ENCODE measurements around the gene INIP.

The INIP gene, protein sequence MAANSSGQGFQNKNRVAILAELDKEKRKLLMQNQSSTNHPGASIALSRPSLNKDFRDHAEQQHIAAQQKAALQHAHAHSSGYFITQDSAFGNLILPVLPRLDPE

DNA sequence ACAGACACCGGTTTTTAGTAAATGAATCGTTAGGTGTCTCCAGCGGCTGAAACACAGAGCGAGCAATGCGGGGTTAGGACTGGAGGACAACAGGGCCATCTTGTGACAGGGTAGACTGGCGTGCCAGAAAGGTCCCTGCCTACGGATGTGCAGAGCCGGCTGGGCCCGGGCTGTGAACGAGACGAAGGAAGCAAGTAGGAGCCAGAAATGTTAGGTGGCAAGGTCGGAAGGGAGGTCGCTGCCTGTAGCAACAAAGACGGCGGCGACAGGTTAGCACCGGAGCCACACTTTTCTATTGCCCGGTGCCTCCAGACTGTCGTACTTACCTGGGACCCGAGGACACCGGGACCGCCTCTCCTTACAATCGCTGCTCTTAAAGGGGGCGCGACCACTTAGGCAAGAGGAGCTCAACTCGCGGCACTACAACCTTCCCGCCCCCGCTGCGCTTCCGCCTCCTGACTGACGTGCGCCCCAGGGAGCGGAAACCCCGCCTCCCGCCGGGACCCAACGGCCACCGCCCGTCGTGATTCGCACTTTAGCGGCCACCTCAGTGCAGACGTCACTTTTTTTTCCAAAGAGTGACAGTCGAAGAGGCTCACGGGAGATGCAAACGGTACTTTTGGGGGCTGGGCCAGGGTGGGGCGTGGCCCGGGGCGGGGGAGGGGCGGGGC lies at the start of gene INIP:
TSS of gene INIP (minus strand) at position 457 of the 671 bp plus-strand sequence. CDS start 1,632 bp downstream, outside the sequence.
- DNase-seq (ENCODE audit: low read depth): peak; percentile 97

DNA sequence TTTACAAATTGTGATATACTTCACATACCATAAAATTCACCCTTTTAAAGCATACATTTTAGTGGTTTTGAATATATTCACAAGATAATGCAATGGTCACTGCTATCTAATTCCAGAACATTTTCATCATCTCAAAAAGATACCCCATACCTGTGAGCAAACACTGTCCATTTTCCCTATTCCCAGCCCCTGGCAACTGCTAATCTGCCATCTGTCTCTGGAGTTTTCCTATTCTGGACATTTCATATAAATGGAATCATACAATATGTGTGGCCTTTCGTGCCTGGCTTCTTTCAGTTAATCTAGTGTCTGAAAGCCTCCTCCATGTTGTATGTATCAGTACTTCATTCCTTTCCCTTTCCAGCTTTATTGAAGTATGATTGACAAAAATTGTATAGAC lies 47.4 kb upstream of the INIP start:
- DNase-seq (ENCODE audit: low read depth): no peak

DNA sequence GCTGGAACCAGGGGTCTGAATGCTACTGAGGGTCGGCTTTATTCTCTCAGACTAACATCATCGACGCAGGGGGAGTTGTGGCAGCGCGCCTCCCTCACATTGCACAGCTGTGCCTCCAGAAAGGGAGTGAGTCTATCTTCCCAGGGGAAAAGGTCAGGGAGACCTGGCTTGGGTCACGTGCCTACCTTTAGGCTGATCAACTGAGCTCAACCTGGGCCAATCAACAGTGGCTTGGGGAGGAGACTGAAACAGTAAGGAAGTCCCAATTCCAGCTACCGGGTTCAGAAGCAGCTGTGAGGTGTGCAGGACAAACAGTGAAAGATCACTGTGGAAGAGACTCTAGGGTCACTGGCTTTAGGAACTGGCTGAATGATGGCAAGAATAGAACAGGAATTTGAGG lies 46.9 kb upstream of the INIP start:
- no peak for DNase-seq (ENCODE audit: low read depth)

DNA sequence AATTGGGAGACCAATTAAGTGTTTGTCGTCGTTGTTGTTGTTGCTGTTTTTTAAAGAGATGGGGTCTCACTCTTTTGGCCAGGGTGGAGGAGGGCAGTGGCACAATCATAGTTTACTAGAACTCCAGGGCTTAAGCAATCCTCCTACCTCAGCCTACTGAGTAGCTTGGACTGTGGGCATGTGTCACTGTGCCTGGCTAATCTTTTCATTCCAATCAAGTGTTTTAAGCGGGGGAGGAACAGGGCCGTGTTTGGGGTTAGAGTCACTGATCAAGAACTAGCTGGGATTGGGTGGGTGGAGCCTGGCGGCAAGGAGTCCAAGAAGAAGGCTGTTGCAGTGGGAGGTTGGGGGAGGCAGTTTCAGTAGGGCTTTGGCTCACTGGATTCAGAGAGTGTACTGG lies 46.4 kb upstream of the INIP start:
- DNase-seq (ENCODE audit: low read depth): peak; percentile 78

DNA sequence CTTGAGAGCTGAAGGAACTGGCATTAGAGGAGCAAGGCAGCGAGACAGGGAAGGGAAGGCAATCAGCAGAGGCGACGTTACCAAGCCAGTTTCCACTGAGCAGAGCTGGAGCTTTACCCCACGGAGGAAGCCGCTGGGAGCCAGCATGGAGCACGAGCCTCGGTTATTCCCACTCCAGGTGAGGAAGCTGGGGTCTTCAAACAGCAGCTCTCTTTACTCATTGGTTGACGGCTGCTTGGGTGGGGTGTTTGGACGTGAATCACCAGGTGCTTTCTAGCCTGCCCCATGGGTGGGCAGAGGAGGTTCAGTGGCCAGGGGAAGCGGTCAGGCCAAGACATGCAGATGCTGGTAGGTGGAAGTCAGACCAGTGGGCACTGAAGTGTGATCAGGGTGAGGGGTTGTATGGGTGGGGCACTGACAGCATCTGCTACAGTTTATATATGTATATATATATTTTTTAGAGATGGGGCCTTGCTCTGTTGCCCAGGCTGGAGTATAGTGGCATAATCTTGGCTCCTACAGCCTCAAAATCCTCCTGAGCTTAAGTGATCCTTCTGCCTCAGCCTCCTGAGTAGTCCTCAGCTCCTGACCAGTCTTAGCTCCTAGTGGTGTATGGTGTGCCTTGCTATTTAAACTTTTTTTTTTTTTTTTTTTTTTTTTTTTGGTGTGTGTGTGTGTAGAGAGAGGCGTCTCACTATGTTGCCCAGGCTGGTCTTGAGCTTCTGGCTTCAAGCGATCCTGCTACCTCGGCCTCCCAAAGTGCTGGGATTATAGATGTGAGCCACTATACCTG lies 45.0 kb upstream of the INIP start:
- no peak for DNase-seq (ENCODE audit: low read depth)

DNA sequence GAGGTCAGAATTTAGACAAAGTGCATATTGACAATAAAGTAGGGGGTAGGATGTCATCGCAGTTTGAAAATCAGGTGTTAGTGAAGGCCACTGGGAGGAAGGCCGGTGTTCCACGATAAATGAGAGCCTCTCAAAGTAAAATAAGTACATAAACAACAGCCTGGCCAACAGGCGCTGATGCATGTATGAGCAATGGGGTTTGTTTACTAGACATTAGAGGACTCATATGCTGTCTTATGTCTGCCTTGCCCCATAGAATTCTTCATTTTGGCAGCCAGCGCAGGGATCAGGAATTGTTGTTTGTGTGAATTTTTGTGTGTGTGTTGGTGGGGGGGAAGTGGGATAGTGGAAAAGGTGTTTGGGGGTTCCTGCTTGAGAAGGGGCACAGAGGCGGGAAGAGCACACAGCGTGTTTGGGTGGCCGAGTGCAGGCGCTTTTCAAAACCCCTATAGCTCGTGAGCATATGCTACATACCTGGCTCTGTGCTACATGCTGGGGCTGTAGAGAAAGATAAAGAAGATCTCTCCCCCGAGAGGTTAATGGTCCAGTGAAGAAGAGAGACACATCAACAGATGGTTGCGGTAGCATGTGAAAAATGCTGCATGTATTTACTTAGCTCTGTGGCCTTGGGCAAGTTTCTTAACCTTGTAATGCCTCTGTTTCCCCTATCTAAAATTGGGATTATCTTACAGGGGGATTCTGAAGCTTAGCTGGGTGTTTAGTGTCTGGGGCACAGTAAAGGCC lies 44.2 kb upstream of the INIP start:
- peak; percentile 35 for DNase-seq (ENCODE audit: low read depth)

DNA sequence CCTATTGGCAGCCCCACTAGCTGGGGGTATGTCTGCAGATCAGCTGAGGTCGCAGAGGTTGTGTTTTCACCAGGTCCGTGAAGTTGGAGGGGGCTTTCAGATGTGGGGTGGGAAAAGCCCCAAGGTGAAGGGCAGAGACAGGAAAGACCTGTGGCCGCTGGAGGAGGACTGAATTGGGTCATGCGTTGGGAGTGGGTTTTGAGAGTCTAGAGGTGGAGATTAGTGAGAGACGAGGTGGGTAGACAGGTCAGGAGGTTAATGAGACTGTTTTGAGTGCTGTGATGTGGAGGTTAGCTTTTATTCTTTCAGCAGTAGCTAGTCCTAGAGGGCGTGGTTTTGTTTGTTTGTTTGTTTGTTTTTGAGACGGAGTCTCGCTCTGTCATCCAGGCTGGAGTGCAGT lies 42.9 kb upstream of the INIP start:
- no peak for DNase-seq (ENCODE audit: low read depth)

DNA sequence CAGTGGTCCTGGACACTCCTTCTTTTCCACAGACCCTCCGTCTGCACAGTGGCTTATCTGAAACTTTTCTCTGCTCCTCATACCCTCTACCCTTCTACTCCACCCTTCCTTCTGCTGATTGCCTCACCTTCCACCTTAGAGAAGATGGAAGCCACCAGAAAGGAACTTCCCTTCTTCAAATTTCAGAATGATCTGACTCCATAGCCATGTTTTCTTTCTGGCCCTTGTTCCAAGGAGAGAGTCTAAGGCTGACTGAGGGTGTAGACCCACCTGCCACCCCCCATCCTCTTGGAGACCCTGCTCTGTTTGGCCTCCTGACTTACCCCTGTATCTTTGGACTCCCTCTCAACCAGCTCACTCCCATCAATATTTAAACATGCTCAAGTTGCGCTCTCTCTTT lies 40.0 kb upstream of the INIP start:
- no peak for DNase-seq (ENCODE audit: low read depth)

DNA sequence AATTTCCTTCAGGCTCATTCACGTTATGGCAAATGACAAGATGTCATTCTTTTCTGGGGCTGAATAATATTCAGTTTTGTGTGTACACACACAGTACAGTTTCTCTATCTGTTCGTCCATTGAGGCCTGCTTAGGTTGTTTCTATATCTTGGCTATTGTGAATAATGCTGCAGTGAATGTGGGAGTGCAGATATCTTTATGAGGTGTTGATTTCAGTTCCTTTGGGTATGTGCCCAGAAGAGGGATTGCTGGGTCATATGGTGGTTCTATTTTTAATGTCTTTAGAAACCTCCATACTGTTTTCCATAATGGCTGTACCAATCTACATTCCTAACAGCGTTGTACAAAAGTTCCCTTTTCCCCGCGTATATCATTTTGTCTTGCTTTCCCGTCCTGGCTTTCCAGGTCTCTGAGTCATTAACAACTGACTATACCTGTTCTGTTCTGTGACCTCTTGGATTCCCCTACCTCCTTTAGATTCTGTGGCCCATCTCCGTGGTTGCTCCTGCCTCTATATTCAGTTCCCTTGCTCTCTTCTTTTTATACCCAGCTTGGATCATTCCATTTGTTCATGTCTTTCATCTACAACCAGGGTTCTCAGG lies 39.5 kb upstream of the INIP start:
- peak; percentile 73 for DNase-seq (ENCODE audit: low read depth)

DNA sequence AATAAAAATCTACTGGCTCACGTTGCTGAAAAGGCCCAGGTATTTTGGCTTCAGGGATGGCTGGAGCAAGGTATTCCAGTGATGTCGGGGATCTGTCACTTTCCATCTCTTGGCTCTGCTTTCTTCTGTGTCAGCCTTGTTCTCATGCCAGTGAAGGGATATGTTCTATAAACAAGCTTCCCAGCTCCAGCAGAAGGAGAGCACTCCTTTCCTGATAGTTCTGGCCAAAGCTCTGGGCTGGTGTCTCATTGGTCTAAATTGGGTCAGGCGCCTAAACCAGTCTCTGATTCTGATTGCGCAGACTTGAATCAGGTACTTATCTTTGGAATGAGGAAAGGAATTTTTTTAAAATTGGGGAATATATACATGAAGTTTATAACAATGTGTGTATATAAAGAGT lies 37.8 kb upstream of the INIP start:
- DNase-seq (ENCODE audit: low read depth): peak; percentile 32

DNA sequence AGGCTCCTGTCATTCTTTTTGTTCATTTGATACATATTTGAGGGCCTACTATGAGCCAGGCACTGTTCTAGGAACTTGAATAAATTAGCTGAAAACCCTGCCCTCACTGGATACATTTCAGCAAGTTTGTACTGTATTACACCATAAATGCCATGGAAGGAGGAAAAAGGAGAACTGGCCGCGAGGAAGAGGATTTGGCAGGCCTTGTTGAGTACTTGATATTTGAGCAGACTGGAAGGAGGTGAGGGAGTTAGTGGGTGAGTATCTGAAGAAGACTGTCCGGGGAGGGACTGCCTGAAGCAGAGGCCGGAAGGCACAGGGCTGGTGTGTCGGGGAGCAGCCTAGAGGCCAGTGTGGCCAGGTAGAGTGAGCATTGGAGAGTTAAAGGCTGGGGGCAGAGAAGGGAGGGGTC lies 37.1 kb upstream of the INIP start:
- DNase-seq (ENCODE audit: low read depth): no peak

DNA sequence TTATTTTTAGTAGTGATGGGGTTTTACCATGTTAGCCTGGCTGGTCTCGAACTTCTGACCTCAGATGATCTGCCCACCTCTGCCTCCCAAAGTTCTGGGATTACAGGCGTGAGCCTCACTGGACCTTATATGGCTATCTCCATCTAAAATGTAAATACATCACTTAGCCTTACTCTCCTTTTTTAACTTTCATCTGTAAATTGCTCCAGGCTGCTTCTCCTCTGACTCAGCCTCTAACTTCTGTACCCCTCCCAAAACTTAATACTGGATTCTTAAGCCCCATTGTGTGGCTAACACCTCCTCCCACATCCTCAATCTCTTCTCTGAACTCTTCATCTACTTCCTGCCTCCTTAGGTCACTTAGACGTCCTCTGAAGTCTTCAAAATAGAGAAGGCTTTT lies 36.7 kb upstream of the INIP start:
- peak; percentile 91 for DNase-seq (ENCODE audit: low read depth)

DNA sequence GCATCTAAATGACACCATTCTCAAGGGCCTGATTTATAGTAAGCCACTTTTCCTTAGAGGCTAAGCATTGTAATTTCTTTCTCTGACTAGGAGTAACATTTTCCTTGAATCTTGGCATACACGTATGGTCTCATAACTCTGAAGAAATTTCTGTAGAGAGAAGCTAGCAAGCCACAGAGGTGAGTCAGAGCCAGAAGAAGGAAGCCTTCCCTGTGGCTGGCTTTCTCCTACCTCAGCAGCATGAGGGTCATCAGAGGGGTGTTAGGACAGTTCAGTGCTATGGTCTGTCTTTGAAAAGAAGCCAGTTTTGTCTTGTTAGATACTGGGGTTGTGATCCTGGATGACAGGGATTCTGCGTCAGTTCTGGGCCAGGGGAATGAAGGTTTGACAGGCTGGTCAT lies 35.8 kb upstream of the INIP start:
- peak; percentile 94 for DNase-seq (ENCODE audit: low read depth)

DNA sequence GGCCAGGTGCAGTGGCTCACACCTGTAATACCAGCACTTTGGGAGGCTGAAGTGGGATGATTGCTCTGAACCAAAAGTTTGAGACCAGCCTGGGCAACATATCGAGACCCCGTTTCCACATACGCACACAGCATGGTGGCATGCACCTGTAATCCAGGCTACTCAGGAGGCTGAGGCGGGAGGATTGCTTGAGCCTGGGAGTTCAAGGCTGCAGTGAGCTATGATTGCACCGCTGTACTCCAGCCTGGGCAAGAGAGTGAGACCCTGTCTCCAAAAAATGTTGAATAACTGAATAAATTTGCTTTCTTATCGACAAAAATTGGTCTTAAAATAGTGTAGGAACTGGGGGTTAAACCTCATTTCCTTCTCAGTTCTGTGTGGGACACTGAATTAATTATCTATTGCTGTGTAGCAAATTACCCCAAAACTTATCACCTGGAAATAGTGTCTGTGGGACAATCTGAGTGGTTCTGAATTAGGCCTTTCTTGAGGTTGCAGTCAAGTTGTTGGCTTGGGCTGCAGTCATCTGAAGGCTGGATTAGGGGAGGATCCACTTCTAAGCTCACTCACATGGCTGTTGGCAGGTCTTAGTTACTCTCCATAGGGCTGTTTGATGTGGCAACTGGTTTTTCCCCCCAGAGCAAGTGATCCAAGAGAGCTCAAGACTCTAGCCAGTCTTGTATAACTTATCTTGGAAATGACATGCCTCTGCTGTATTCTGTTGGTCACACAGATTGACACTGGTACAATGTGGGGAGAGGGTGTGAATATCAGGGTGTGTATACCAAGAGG lies 34.6 kb upstream of the INIP start:
- no peak for DNase-seq (ENCODE audit: low read depth)

DNA sequence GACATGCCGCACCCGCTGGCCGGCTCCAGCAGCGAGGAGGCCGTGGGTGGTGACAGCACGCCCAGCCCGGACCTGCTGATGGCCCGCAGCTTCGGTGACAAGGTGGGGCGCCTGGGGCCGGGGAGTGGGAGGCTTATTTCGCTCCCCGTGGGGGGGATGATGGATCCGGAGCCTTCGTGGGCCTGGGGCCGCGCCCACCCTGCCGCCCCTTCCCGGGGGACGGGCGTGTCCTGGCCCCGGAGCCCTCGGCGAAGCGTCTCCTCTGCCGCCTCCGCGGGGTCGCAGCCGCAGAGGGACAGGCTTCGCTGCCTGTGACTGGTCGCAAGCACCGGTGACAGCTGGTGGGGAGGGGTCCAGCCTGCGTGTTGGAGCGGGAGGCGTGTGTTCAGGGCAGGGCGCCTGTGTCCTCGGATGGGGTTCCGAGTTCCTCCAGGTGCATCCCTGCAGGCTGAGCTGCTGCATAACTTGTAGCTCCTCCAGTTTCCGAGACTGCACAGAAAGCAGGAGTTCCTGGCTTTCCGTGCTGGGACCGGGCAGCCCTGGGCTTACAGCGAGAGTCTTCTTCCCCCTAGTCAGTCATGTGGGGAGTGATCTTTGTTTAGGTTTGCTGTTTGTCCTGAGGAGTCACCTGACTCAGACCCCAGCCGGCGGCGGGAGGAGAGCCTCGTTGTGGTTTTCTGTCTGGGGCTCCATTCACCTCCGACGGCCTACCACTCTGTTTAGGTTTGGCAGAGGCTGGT lies 33.3 kb upstream of the INIP start:
- peak; percentile 72 for DNase-seq (ENCODE audit: low read depth)

DNA sequence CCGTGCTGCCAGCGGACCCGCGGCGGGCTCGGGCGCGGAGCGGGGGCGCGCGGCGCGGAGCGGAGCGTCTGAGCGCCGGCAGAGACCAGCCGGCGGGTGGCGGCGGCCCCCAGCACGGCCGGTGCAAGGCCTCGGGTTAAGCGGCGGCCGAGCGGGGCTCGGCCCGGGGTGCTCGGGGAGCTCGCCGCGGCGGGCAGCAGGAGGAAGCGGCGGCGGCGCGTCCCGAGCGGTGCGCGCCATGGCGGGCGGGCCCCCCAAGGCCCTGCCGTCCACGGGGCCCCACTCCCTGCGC lies 32.8 kb upstream of the INIP start:
- DNase-seq (ENCODE audit: low read depth): no peak

DNA sequence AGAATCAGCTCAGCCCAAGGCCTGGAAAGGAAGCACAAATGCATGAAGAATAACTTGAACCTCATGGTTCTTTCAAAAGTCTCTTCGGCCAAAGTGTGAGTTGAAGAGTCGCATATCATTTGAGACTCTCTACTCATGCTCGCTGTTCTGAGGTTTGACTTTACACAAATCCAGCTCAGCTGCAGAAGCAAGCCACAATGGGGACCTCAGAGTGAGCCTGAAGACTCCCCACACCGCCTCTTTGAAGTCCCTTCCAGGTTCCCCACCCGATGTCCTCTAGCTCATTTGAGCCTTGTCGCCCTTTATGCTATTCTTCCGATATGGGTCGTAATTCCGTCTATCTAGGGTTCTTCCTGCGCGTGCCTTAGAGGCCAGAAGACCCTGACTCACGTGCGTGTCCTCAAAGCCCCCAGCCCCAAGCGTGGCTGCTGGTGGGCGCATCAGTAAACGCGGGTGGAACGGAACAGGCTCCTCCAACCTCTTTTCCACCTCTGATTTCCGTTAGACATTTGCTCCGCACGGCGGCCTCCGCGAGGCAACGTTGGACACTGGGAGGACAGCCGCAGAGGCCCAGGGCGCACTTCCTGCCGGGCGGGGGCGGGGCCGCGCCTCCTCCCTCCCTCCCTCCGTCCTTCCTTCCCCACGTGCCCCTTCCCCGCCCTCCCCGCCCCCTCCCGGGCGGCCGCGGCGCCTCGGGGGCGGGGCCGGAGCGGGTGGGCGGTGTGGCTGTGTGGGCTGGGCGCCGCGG lies 32.3 kb upstream of the INIP start, which contains the start of gene SNX30:
TSS of gene SNX30 (plus strand) at position 745 of the 748 bp plus-strand sequence. CDS start 242 bp downstream, outside the sequence.
- peak; percentile 93 for DNase-seq (ENCODE audit: low read depth)

DNA sequence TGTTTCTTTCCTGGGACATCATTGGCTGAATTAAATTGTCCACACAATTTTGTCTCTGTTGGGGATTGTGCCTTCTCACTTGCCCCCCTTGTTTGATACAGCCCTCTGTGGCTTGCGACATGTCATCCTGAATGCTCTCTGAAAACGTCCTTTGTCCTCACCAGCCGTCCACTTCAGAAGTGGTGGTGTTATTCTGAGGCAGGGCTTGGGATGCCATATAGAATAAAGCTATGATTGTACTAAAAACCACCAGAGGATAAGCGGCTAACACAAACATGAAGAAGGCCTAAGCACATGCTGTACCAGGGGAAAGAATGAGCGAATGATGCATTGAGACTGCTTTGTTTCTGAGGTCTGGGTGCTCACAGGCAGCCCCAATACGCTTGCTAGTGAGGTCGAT lies 29.2 kb upstream of the INIP start:
- no peak for DNase-seq (ENCODE audit: low read depth)

DNA sequence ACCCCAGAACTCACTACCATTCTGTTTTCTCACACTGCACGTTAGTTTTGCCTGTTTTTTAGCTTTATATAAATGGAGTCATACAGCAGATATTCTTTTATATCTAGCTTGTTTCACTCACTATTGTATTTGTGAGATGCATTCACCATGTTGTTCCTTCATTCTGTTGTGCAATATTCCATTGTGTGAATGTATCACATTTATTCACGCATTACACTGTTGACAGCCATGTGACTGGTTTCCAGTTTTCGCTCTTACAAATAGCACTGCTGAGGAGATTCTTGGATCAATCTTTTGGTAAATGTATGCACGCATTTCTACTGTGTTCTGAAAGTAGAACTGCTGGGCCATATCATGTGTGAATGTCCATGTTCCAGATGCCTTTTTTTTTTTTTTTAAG lies 26.3 kb upstream of the INIP start:
- no peak for DNase-seq (ENCODE audit: low read depth)

DNA sequence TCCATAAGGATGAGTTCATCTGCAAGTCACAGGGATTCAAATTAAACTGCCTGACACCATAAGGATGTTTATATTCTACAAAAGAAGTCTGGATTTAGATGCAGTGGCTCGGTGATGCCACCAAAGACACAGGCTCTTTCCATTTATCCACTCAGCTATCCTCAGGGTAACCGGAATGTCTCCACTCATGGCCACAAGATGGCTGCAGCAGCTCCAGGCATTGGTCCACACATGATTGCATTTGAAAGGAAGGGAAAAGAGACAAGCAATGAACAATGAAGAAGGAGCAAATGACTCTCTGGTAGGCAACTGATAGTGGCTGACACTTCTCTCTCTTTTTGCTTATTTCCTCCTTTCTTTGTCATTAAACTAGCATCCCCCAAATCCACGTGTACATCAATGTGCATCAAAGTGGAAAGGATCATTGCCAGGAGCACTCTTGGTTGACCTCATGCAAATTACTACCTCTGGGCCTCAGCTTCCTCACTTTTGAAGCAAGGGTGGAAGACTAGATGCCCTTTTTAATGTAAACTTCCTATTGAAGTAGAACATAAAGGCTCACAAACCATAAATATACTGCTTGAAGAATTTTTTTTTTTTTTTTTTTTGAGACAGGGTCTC lies 25.4 kb upstream of the INIP start:
- DNase-seq (ENCODE audit: low read depth): peak; percentile 44

Measured in EH (cell line).